Measurements from ENCODE around the gene PTPA.

- TF ChIP-seq, protein P1, sequence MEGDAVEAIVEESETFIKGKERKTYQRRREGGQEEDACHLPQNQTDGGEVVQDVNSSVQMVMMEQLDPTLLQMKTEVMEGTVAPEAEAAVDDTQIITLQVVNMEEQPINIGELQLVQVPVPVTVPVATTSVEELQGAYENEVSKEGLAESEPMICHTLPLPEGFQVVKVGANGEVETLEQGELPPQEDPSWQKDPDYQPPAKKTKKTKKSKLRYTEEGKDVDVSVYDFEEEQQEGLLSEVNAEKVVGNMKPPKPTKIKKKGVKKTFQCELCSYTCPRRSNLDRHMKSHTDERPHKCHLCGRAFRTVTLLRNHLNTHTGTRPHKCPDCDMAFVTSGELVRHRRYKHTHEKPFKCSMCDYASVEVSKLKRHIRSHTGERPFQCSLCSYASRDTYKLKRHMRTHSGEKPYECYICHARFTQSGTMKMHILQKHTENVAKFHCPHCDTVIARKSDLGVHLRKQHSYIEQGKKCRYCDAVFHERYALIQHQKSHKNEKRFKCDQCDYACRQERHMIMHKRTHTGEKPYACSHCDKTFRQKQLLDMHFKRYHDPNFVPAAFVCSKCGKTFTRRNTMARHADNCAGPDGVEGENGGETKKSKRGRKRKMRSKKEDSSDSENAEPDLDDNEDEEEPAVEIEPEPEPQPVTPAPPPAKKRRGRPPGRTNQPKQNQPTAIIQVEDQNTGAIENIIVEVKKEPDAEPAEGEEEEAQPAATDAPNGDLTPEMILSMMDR (IDR thresholded peaks at IDR 0.05): no peak
- TF ChIP-seq EP300 (IDR thresholded peaks at IDR 0.05): no peak
Observed at GRCh38 chr9:129164246-129164930, 53.2 kb downstream of the PTPA start.
